Psoas muscle (tissue), 8 donors: ENCODE results near the gene STK10. TPM values are rescaled to one million over a fixed set of nuclear protein-coding genes. Genes with fewer than 3 reads are reported as not detected.
"Not testable (repeated sequence)": the region's sequence is repeated elsewhere in the genome, so short reads cannot be mapped to it uniquely, and the experiment has no call there.

Experiments used
- ATAC-seq, 4 donors: fragments of 200-7000 bp; cut with Tn5 transposase; one replicate each; pipeline ENCODE4 v1.9.1; 2020; ENCODE audit warnings: moderate library complexity in 3 of 4, mild to moderate bottlenecking in 2 of 4
- DNase-seq, 2 donors: peaks; one replicate each; pipeline ENCODE4 v3.0.0-alpha.2; 2020
- H3K27ac ChIP-seq: fragments of 200-600 bp; one replicate; pipeline ENCODE4 v1.8.0; 2022
- H3K27me3 ChIP-seq, 3 donors: fragments of 200-600 bp in 1 of 3; one replicate each; pipeline versions ENCODE4 v1.6.1 to v1.8.0; 2013 to 2022; ENCODE audit warnings: low read length in 2 of 3, mild to moderate bottlenecking in 2 of 3, moderate library complexity in 1 of 3; ENCODE audit not compliant: insufficient read depth in 3 of 3
- H3K36me3 ChIP-seq, 2 donors: fragments of 200-600 bp in 1 of 2; one replicate each; pipeline versions ENCODE4 v1.6.1 to v1.8.0; 2013 to 2022; ENCODE audit warnings: low read depth in 1 of 2, mild to moderate bottlenecking in 1 of 2, moderate library complexity in 1 of 2; ENCODE audit not compliant: insufficient read depth in 1 of 2
- H3K4me1 ChIP-seq: fragments of 200-600 bp; one replicate; pipeline ENCODE4 v1.8.0; 2022
- H3K4me3 ChIP-seq: fragments of 200-600 bp; one replicate; pipeline ENCODE4 v1.8.0; 2022; ENCODE audit warnings: mild to moderate bottlenecking
- H3K9me3 ChIP-seq: fragments of 200-600 bp; one replicate; pipeline ENCODE4 v1.8.0; 2022
- CTCF ChIP-seq: fragments of 200-600 bp; IDR thresholded peaks from one replicate; pipeline ENCODE4 v1.8.0; 2022; ENCODE audit warnings: antibody characterized with exemption
- WGBS, 3 donors: extraction: QIAGEN DNeasy Blood & Tissue Kit; methylation state at CpG; one replicate each; pipeline versions ENCODE4 v1.1.6 to v1.1.7; 2013; 5-methylcytosine and 5-hydroxymethylcytosine counted together
- intact Hi-C, 2 donors: fragments of 100-400 bp; cut with DNase I; formaldehyde crosslinking; loops; one replicate each; pipeline versions ENCODE4 v1.11.0 to v1.14.2; 2022
- polyA plus RNA-seq, 3 donors: library from polyadenylated mRNA; stranded (reverse); fragments of 200-250 nt; gene quantifications; one replicate each; pipeline ENCODE4 v1.2.3, GENCODE V29; 2013
- total RNA-seq, 4 donors: library from RNA; stranded (reverse); fragmentation: NEBNext Ultra II Directional in 2 of 4; extraction: Animal tissue kit (Norgen Biotek cat#: 25700) in 2 of 4; gene quantifications; one replicate each; pipeline versions ENCODE4 v1.2.1 to v1.2.4, GENCODE V29; 2021 to 2023
- donor health status: healthy with polysubstance abuse.
- donor health status: DM: no; HTN: no; CAD: no; lungs with moderate emphysema.
- donor health status: Bipolar disorder and iron deficiency.
- donor health status: healthy.
- donor health status: DM: yes; HTN: yes; CAD: no.
- donor health status: DM: no; HTN: no; CAD: no.
- donor health status: DM: no; HTN: no; CAD: no.
- donor health status: DM: yes; HTN: yes; CAD: no.

The STK10 gene
- total and polyA plus RNA-seq, 7 donors = 1.9 to 8.6 (median 6.2) TPM

DNA sequence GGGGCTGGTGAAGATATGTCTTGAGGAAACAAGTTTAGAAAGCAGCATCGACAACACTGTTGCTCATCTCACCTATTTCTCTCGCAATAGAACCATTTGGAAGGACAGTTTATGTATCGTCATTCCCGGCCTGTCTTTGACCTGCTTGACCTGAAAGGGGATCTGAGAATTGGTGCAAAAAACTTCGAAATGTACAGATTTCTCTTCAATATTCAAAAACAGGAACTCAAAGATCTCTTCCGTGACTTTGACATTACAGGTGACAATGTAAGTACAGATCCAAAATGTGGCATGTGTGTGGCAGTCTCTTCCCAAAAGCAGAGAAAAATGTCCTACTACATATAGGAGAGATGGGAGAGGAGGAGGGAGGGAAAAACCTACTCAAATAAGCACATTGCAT lies 12.5 kb upstream of the STK10 start:
- no peak for TF ChIP-seq CTCF
- ATAC-seq (no peak), DNase-seq (no peak)
- H3K27me3 ChIP-seq = no peaks in the 10 kb centered on the region
- H3K9me3 ChIP-seq = no peaks in the 10 kb centered on the region
- H3K27ac ChIP-seq = no peak overlapping the region
- H3K36me3 ChIP-seq = no peaks in the 10 kb centered on the region
- no peaks in the 10 kb centered on the region for H3K4me1 ChIP-seq
- no peak overlapping the region for H3K4me3 ChIP-seq
- intact Hi-C loops = no loop called here
- WGBS, 3 donors = 90 to 93% (median 93%) methylated on average over 6 of the region's 6 CpGs

GRCh38 chr5:172199446-172199845 lies 11.4 kb upstream of the STK10 start:
- Histone ChIP-seq H3K4me1 (no peaks in the 10 kb centered on the region), H3K4me3 (no peak overlapping the region), H3K36me3 (no peaks in the 10 kb centered on the region), H3K27me3 (no peaks in the 10 kb centered on the region), H3K9me3 (no peaks in the 10 kb centered on the region), H3K27ac (no peak overlapping the region)
- no peak for DNase-seq
- WGBS, 3 donors = 82 to 88% (median 84%) methylated on average over 10 of the region's 10 CpGs
- no peak for ATAC-seq
- intact Hi-C loops = no loop called here
- TF ChIP-seq CTCF = no peak

DNA sequence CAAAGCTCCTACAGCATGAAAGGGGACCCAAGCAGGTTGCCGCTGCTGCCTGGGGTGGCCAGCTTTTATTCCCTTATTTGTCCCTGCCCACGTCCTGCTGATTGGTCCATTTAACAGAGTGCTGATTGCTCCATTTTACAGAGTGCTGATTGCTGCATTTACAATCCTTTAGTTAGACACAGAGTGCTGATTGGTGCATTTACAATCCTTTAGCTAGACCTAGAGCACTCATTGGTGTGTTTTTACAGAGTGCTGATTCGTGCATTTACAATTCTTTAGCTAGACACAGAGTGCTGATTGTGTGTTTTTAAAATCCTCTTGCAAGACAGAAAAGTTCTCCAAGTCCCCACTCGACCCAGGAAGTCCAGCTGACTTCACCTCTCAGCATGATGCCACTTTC lies 9.8 kb upstream of the STK10 start:
- H3K9me3 ChIP-seq, H3K27ac ChIP-seq, intact Hi-C loops, ATAC-seq, H3K36me3 ChIP-seq, H3K4me3 ChIP-seq, DNase-seq, H3K4me1 ChIP-seq, H3K27me3 ChIP-seq: not testable (repeated sequence)
- 79 to 82% (median 79%) methylated on average over 4 of the region's 4 CpGs for WGBS, 3 donors

DNA sequence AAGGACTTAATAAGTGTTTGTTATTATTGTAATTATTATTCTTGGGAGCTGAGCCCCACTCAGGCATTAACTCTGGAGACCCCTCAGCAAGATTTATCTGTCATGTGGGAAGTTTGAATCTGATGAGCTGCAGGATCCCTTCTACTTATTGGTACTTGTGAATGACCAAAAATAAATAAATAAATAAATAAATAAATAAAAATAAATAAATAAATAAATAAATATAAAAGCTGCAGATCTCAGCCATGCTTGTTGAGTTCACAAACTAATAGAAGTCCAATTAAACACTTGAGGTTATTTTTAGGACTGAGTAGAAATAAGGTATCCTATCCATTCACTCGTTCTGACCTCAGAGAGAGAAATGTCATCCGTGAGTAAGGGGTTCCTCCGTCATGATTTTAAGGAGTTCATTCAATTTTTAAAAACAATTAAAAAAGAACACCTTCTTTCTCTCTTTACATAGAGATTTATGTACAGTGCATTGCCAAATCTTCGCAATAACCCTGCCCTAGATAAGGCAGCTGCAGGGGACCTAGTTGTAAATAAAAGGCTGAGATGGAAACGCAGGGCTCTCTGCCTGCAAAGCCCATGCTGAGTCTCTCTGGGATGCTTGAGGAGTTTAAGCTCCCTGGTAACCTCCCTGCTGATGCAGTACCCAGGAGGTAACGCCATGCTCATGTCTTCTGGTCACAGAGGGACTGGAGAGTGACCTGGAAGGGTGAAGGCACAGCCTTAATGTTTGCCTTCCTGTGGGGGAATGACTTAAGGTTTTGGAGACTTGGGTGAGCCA lies 7.2 kb upstream of the STK10 start:
- WGBS, 3 donors = 74 to 77% (median 77%) methylated on average over 6 of the region's 6 CpGs
- intact Hi-C loops = no loop called here

GRCh38 chr5:172193872-172194271 lies 5.8 kb upstream of the STK10 start, which contains the start of gene EFCAB9:
Gene EFCAB9 (plus strand): TSS chr5:172194172. CDS start chr5:172194173, 1 bp downstream.
- ATAC-seq (no peak), DNase-seq (no peak)
- Histone ChIP-seq H3K4me3 (no peak within 1 kb of the TSS), H3K36me3 (no peaks in the 10 kb centered on the region), H3K27me3 (no peaks in the 10 kb centered on the region), H3K9me3 (no peaks in the 10 kb centered on the region), H3K4me1 (no peaks in the 10 kb centered on the region), H3K27ac (no peak within 1 kb of the TSS)
- TF ChIP-seq CTCF = no peak
- intact Hi-C loops = no loop called here
- WGBS, 3 donors = 79 to 80% (median 79%) methylated on average over 6 of the region's 6 CpGs

More for the DNA sequence above, 7.2 kb upstream of the STK10 start:
- Histone ChIP-seq H3K36me3 (no peaks in the 10 kb centered on the region), H3K27me3 (no peaks in the 10 kb centered on the region), H3K4me1 (no peaks in the 10 kb centered on the region), H3K27ac (no peak overlapping the region), H3K4me3 (no peak overlapping the region), H3K9me3 (no peaks in the 10 kb centered on the region)
- TF ChIP-seq CTCF = no peak
- no peak for DNase-seq
- ATAC-seq = no peak
